HG03135 (cell line): ENCODE data around the gene ZXDC.

Experiments used
- ATAC-seq: cut with Tn5 transposase; IDR thresholded peaks from one replicate; pipeline ENCODE4 v1.9.1; 2021; ENCODE audit warnings: mild to moderate bottlenecking, moderate library complexity; ENCODE audit not compliant: unreplicated experiment

Gene ZXDC

GRCh38 chr3:126399756-126400155, 75.9 kb downstream of the ZXDC start:
- ATAC-seq: no peak

DNA sequence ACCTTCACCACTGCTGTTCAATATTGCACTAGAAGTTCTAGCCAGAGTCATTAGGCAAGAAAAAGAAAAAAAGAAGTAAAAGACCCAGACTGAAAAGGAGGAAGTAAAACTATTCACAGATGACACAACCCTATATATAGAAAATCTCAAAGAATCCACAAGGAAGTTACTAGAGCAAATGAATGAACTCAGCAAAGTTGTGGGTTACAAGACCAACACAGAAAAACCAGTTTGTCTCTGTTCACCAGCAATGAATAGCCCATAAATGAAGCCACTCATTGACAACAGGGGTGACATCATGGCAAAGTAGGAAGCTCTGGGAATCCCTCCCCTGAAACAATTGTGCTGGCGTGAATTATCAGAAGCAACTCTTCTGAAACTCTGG, 76.3 kb downstream of the ZXDC start:
- no peak for ATAC-seq

DNA sequence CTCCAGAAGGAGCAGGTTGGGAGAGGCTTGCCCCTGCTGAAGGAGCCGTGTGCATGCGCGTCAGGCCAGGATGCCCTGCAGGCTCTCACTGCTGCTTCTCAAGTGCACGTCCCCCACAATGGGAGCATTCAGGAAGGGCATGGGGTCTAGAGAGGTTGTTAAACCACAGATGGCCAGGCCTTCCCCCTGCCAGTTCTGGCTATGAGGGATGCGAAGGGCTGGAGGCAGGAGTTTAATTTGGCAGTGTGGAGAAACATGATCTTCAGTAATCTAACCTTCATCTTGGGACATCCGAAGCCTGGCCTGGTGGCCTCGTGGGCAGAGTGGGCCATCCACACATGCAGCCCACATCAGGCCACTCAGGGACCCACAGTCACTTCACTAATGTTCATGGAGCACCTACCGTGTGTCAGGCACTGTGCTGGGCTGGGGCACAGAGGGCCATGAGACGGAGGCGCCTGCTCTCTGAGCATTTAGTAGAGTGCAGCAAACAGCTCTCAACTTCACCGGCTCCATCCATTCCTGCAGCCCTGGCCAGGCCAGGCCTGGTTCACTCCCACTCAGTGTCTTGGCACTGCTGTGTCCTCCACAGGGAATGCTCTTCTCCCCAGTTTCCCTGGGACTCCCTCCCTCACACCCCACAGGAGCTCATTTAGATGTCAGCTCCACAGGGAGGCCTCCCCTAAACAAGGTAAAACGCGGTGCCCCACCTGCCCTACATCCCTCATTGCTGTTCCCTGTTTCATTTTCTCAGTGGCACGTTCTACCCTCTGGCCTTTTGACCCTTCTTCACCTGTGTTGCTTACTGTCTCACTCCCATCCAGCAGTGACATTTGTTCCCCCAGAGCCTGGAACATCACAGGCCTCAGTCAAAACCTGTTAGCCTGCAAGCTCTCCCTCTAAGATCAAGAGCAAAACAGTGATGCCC, 77.0 kb downstream of the ZXDC start:
- no peak for ATAC-seq

DNA sequence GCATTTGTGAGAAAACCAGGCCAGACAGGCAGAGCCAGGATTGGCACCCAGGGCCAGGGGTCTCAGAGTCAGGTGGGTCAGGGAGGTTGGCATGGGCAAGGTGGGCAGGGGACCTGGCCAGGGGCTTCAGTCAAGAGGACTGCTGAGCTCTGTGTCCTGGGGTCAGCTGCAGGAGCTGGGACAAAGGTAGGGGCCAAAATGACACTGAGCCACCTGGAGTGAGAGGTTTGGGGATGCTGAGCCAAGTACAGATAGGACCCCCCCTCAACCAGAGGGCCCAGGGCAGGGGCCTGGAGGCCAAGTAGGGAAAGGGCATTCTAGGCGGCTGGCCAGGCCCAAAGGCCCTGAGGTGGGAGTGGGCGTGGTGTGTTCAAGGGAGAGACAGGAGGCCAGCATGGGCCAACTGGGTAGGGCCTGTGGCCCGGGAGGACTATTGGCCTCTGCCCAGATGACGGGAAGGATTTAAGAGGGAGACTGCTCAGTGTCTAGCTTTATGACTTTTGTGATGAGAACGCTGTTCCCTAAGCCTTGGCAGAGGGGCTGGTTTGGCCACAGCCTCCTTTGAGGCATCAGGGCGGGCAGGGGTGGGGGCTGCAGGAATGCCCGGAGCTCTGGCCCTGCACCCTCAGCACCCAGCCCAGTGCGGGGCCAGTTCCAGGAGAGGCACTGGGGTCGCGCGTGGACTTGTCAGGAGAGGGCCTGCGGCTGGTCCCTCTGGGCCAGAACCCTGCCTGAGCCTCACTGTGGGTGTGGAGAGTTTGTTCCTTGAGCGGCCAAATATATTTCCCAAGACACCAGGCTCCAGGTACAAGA, 77.9 kb downstream of the ZXDC start:
- no peak for ATAC-seq

DNA sequence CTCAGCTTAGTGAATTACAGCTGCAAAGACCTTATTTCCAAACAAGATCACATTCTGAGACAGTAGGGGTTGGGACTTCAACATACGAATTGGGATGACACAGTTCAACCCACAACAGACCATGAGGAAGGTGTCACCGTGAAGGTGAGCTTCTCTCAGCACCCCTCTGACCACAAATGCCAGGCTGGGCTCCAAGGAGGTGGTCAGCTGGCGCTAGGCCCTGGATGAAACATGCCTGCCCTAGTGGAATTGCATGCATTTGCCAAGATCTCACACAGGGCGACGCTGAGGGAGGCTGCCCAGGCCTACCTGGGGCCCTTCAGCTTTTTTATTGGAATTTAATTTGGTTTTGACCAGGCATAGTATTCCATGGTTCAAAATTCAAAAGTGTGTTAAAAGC, 79.2 kb downstream of the ZXDC start:
- no peak for ATAC-seq

GRCh38 chr3:126395846-126396513, 79.7 kb downstream of the ZXDC start:
- ATAC-seq: no peak

GRCh38 chr3:126394977-126395321, 80.7 kb downstream of the ZXDC start:
- no peak for ATAC-seq

DNA sequence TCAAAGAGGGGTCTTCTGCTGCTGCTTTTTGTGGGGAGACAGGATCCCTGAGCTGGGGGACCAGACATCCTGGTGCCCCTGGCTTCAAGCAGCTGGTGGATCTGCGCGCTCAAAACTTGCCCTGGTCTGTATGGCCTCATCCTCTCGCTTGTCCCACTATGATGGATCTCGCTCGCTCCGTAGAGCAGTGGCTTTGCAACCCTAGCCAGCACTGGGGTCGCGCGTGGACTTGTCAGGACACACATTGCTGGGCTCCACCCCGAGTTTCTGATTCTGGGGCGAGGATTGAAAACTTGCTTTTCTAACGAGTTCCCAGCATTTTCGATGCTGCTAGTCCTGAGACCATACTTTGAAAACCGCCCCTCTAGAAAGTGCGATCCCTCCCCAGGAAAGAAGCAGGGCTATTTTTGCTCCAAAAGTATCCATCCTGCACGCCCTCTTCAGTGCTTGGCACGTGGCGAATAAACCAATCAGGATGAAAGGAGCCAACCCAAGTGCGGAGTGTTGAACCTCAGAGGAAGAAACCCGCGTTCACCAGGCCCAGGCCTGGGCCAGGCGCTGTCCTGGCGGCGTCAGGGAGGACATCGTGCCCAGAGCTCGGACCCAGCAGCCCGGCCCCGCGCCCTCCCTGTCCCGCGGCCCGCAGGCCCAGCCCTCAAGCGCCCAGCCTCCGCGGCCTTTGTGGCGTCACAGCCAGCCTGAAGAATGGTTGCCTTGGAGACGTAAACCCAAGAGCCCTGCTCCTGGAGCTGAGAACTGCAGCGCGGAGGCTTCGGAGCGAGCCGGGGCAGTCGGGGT, 81.3 kb downstream of the ZXDC start, which contains the start of gene CFAP100:
CFAP100 (plus strand) TSS at position 731 of the 798 bp plus-strand sequence. CDS start 1,092 bp downstream, outside the sequence.
- ATAC-seq: no peak

DNA sequence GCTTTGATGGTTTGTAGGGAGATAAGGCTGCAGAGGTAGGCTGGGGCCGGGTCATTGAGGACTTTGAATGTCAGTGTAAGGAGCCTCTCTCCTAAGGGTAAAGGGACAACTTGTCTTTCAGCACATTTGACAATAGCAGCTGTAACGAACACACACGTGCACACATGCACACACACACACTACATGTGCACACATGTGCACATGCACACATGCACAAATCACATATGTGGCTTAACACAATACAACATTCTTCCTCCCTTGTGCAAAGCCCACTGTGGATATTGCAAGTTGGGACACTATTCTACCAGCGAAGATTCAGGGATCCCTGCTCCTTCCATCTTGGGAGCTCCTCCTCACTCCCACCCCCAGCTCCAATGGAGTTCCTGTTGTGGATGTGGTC, 82.1 kb downstream of the ZXDC start:
- ATAC-seq: no peak

DNA sequence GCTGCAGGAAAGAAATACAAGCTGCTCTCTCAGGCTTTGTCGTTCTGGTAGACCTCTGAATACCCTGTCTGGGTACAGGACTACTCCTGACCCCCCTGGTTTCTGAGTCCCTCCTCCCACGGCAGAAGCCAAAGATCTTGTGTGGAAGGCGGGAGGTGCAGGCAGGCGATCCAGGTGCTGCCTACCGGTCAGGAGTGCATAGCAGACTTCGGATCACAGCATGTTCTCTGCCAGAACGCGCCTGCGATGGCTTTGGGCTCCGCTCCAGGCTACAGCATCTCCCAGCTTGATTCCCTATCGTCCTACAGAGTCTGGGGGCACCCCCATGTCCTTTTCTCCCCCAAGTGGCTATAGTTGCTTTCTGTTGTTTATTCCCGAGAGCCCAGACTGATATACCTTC, 83.4 kb downstream of the ZXDC start:
- no peak for ATAC-seq

DNA sequence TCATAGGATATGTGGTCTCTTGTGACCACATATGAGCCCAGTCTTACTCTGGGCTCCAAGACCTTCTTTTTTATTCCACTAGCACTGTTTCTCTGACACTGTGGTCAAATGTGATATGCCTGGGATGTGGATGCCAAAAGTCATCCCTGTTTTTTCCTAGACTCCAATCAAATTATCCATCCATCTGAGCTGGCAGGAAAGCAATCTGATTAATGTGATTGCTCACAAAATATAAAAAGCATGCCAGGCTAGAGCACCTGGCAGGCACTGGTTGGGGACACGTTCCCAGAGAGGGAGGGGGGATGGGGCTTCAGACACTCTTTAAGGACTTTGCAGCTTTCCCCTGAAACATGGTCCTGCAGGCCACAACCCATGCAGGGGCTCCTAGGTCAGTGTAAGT, 84.1 kb downstream of the ZXDC start:
- no peak for ATAC-seq

- no peak for ATAC-seq
Observed at GRCh38 chr3:126390751-126391150, 84.9 kb downstream of the ZXDC start.

DNA sequence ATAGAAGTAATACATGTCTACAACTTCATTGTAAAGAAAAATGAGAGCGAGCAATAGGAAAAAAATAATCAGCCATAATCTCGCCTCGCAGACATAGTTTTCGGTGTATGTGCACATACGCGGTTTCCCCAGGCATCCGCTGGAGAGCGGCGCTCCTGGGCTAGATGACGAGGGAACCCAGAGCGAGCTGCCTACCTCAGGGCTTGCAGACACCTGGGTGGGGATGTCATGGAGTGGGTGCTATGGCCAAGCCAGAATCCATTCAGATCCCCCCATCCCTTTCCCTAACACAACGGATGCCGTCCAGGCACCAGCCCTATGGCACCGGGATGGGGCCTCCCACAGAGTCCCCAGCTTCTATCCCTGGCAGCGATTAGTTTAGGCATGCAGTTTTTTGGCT, 85.5 kb downstream of the ZXDC start:
- ATAC-seq: no peak

- no peak for ATAC-seq
Observed at GRCh38 chr3:126389794-126390146, 85.9 kb downstream of the ZXDC start.

DNA sequence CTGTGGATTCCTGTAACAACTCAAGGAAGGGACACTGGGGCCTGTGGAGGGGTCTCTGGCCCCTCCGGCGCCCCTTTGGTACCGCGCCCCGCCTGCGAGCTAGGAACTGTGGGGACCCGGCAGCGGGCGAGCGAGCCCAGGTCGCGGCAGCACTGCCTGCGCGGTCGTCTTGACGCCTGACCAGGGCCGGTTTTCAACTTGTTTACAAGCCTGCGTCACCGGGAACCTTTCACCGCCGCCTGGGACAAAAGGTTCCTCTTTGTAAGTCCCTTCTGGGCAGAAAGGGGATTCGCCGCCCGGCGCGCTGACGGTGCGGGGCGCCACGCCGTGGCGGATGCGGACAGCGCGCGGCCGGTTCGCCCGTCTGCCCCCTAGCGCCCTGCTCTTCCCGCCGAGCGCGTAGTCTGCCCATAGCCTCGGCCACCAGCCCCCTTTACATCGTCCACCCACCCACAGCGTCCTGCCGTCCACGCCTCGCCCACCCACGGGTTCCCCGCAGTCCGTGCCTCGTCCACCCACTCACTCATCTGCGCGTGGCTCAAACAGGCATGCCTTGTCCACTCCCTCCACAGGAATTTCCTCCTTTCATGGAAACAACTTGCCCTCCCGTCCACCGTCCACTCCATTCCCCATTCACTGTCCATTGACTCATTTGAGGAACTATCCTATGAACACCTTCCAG, 86.4 kb downstream of the ZXDC start:
- ATAC-seq: peak; percentile 57
